Measurements from ENCODE around the gene IHH.

IHH gene

DNA sequence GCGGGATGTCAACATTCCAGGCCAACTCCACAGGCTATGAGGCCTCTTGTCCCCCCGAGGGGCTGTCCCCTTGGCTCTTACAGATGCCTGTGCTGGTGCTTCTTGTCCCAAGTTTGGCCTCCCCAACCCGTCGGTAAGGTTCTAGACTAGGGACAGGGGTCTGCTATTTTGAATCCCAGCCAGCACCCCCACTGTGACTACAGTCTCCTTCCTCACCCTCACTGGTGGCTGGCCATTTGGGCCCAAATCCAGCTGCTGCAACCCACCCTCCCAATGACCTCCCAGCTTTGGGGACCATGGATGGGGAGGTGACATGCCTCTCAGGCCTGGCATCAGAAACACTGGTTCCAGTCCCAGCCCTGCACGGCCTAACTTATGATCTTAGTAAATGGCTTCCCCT is 38.1 kb downstream of the IHH start:
- H3K4me3 ChIP-seq (ENCODE audit: low read depth, low read length), result no peak overlapping the region
- H3K4me1 ChIP-seq, result no peaks in the 10 kb centered on the region
- TF ChIP-seq, protein P1, sequence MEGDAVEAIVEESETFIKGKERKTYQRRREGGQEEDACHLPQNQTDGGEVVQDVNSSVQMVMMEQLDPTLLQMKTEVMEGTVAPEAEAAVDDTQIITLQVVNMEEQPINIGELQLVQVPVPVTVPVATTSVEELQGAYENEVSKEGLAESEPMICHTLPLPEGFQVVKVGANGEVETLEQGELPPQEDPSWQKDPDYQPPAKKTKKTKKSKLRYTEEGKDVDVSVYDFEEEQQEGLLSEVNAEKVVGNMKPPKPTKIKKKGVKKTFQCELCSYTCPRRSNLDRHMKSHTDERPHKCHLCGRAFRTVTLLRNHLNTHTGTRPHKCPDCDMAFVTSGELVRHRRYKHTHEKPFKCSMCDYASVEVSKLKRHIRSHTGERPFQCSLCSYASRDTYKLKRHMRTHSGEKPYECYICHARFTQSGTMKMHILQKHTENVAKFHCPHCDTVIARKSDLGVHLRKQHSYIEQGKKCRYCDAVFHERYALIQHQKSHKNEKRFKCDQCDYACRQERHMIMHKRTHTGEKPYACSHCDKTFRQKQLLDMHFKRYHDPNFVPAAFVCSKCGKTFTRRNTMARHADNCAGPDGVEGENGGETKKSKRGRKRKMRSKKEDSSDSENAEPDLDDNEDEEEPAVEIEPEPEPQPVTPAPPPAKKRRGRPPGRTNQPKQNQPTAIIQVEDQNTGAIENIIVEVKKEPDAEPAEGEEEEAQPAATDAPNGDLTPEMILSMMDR (IDR thresholded peaks at IDR 0.05; ENCODE audit: low read depth, low read length), result no peak
- H3K27me3 ChIP-seq, result no peaks in the 10 kb centered on the region
- no peak for DNase-seq
- no peaks in the 10 kb centered on the region for H3K36me3 ChIP-seq
- H3K9me3 ChIP-seq, result no peaks in the 10 kb centered on the region

DNA sequence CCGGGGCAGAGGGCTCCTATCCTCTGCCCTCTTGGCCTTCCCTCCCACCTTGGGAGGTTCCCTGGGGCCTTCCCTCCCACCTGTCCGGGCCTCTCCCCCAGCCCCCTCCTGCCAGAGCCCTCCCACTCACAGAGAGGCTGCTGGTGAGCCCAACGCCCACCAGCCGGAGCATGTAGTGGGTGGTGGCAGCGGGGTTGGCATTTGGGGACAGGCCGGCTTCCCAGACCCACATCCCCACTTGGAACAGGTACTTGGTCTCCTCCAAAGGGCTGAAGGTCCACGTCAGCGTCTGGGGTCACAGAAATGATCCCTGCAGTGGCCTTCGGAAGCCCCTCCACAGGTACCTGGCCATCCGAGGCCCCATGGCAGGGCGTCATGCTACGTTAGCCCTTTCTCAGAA is 38.7 kb downstream of the IHH start:
- H3K4me1 ChIP-seq, result no peaks in the 10 kb centered on the region
- TF ChIP-seq, protein P1 (IDR thresholded peaks at IDR 0.05; ENCODE audit: low read depth, low read length), result no peak
- H3K27me3 ChIP-seq, result no peaks in the 10 kb centered on the region
- no peaks in the 10 kb centered on the region for H3K36me3 ChIP-seq
- DNase-seq, result no peak
- no peak overlapping the region for H3K4me3 ChIP-seq (ENCODE audit: low read depth, low read length)
- no peaks in the 10 kb centered on the region for H3K9me3 ChIP-seq

DNA sequence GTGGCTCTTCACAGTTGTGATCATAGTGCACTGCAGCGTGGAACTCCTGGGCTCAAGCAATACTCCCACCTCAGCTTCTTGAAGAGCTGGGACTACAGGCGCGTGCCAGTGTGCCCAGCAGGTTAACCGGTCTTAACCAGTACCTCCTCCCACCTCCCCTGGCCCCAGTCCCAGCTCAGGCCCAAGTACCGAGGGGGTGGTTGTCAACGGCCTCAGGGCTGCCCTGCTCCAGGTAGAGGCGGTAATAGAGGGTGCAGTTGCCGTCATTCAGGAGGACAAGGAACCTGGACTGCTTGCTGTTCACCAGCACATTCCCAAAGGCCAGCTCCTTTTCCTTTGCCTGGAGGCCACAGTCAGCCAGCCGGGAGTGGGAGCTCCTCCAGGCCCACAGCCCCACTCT is 39.1 kb downstream of the IHH start:
- Histone ChIP-seq H3K4me3 (ENCODE audit: low read depth, low read length) (no peak overlapping the region), H3K27me3 (no peaks in the 10 kb centered on the region), H3K9me3 (no peaks in the 10 kb centered on the region), H3K36me3 (no peaks in the 10 kb centered on the region), H3K4me1 (no peaks in the 10 kb centered on the region)
- TF ChIP-seq, protein P1 (IDR thresholded peaks at IDR 0.05; ENCODE audit: low read depth, low read length), result no peak
- DNase-seq, result no peak

DNA sequence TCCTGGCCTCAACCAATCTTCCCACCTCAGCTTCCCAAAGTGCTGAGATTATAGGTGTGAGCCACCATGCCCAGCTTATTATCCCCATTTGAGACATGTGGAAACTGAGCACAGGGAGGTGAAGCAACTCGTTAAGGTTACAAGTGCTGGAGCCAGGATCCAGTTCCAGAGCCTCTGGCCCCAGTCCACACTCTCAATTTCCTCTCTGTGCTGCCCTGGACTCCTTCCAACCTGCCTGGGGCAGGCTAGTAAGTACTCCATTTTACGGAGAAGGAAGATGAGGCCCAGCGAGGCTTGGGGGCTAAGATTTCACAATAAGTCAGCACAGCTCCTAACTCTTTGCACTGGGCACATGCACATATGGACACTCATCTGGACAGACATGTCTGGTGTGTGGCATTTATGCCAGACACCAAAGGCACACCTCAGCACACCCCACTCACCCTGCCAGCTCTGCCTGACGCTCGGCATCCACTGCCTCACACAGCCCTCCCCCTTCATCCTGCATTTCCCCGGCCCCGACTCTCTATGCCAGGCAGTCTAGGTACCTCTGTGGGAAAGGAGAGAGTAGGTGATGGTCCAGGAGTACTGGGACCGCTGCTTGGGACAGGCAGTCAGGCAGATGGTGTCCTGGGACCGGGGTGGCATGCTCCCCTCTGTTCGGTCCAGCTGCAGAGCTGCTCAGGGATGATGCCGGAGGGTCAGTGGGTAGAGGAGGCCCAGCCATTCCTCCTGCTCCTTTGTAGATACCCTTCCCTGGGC is 39.9 kb downstream of the IHH start:
- TF ChIP-seq, protein P1 (IDR thresholded peaks at IDR 0.05; ENCODE audit: low read depth, low read length), result no peak
- H3K4me3 ChIP-seq (ENCODE audit: low read depth, low read length), result no peak overlapping the region
- DNase-seq, result peak; percentile 54
- H3K36me3 ChIP-seq, result no peaks in the 10 kb centered on the region
- no peaks in the 10 kb centered on the region for H3K4me1 ChIP-seq
- no peaks in the 10 kb centered on the region for H3K9me3 ChIP-seq
- no peaks in the 10 kb centered on the region for H3K27me3 ChIP-seq

DNA sequence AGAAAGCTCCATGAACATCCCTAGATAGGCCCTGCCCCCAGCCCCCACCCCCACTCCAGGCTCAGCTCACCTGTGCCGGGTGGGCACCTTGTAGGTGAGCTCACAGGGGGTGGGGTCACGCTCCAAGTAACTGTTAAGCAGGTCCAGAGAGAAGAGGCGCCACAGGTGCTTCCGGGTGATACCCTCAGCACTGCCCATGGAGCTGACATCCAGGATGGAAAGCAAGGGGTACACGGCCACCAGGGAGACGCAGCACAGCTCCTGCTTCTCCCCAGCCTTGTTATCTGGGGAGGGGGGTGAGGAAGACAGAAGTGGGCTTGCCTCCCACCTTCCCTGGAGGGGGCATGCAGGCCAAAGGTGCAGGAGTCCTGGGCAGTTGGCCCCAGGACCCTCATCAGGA is 41.3 kb downstream of the IHH start:
- no peaks in the 10 kb centered on the region for H3K36me3 ChIP-seq
- no peaks in the 10 kb centered on the region for H3K9me3 ChIP-seq
- H3K27me3 ChIP-seq, result no peaks in the 10 kb centered on the region
- TF ChIP-seq, protein P1 (IDR thresholded peaks at IDR 0.05; ENCODE audit: low read depth, low read length), result no peak
- H3K4me1 ChIP-seq, result no peaks in the 10 kb centered on the region
- no peak overlapping the region for H3K4me3 ChIP-seq (ENCODE audit: low read depth, low read length)
- no peak for DNase-seq

DNA sequence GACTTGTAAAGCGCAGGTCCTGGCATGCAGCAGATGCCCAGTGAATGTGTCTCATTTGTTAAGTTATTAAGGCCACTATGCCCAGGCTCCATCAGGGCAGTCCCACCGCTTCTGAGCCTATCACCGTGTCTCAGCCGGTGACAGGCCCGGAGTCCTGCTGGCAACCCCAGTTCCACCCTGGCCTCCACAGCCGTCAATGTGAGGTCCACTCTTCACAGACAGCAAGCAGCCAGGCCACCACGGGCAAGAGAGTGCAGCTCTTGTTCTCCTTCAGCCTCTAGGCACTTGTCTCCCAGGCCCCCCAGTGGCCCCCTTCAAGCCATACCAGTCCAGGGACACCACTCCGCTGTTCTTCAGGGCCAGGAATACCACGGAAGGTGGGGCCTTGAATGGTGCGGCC is 42.0 kb downstream of the IHH start:
- no peak for DNase-seq

More for the DNA sequence above, 42.0 kb downstream of the IHH start:
- Histone ChIP-seq H3K9me3 (no peaks in the 10 kb centered on the region), H3K4me3 (ENCODE audit: low read depth, low read length) (no peak overlapping the region), H3K4me1 (no peaks in the 10 kb centered on the region), H3K27me3 (no peaks in the 10 kb centered on the region), H3K36me3 (no peaks in the 10 kb centered on the region)
- TF ChIP-seq, protein P1 (IDR thresholded peaks at IDR 0.05; ENCODE audit: low read depth, low read length), result no peak

Measured in BE2C (cell line).